HepG2 (cell line): ENCODE measurements around the gene MOV10L1. TPM values are rescaled to one million over a fixed set of nuclear protein-coding genes. Genes with fewer than 3 reads are reported as not detected.

ENCODE experiments used
- ATAC-seq: fragments of 200-7000 bp; cut with Tn5 transposase; 3 replicates; pipeline ENCODE4 v1.9.1; 2020; ENCODE audit warnings: mild to moderate bottlenecking, moderate library complexity
- BruUV-seq: library from RNA; stranded (reverse); fragments of 400-500 nt; replicated peaks from 2 replicates; lab custom pipeline; 2021; lab: Mats Ljungman, UMichigan
- CTCF ChIA-PET: fragments of 300-600 bp; formaldehyde crosslinking; extraction: SDS; loops from one replicate; lab custom pipeline; 2021; ENCODE audit warnings: low total read pairs, inconsistent platforms, low intra/inter-chr PET ratio; lab: Yijun Ruan, JAX
- POLR2A ChIA-PET: fragments of 350-600 bp; sonication (Branson Sonifier 250); formaldehyde crosslinking; loops from one replicate; lab custom pipeline; 2020; ENCODE audit warnings: antibody characterized with exemption, inconsistent platforms; lab: Yijun Ruan, JAX
- DNase-seq: peaks from one replicate; pipeline ENCODE4 v3.0.0-alpha.2; 2015; ENCODE audit warnings: low spot score
- FAIRE-seq: peaks from 3 replicates; lab custom pipeline; 2011; peaks lifted over from hg19 to GRCh38; lab: Jason Lieb, UNC
- H2AFZ ChIP-seq: one replicate; pipeline ENCODE4 v1.6.1; 2011; ENCODE audit warnings: low read length, inconsistent platforms
- H3K27ac ChIP-seq: fragments of 300-600 bp; 3 replicates; pipeline ENCODE4 v1.8.0; 2011; ENCODE audit warnings: mixed run types, mild to moderate bottlenecking, mixed read lengths, low read length, inconsistent platforms; ENCODE audit not compliant: insufficient read depth; ENCODE audit errors: extremely low read length
- H3K27me3 ChIP-seq, 2 experiments: fragments of 200-600 bp in 1 of 2; 2 replicates in 1 of 2; 3 replicates in 1 of 2; pipeline versions ENCODE4 v1.6.0 to v1.8.0; 2011; ENCODE audit warnings: low read length in 2 of 2, mild to moderate bottlenecking in 2 of 2, moderate library complexity in 2 of 2, inconsistent platforms in 1 of 2; ENCODE audit not compliant: insufficient read depth in 2 of 2, control insufficient read depth in 1 of 2
- H3K36me3 ChIP-seq, 2 experiments: fragments of 200-600 bp in 1 of 2; replicated peaks in 1 of 2; 2 replicates in 1 of 2; 3 replicates in 1 of 2; pipeline versions ENCODE4 v1.5.1 to v1.8.0; 2011; ENCODE audit warnings: low read length in 2 of 2, inconsistent platforms in 1 of 2; ENCODE audit not compliant: insufficient read depth in 2 of 2, control insufficient read depth in 1 of 2
- H3K4me1 ChIP-seq: 2 replicates; pipeline ENCODE4 v1.5.1; 2012; ENCODE audit warnings: low read length, inconsistent platforms; ENCODE audit not compliant: insufficient read depth
- H3K4me2 ChIP-seq: 2 replicates; pipeline ENCODE4 v1.6.0; 2011; ENCODE audit warnings: low read depth, low read length, inconsistent platforms
- H3K4me3 ChIP-seq, 3 experiments: fragments of 200-600 bp in 1 of 3; sonication (generic), shearing (Covaris generic) in 1 of 3; replicated peaks in 1 of 3; 2 replicates each; pipeline ENCODE4 v1.5.1; 2011 to 2016; ENCODE audit warnings: low read length in 3 of 3, inconsistent platforms in 2 of 3, low read depth in 2 of 3, mild to moderate bottlenecking in 2 of 3, control low read depth in 1 of 3, mixed read lengths in 1 of 3; ENCODE audit not compliant: insufficient read depth in 1 of 3
- H3K79me2 ChIP-seq: one replicate; pipeline ENCODE4 v1.6.1; 2011; ENCODE audit warnings: low read length, inconsistent platforms; ENCODE audit not compliant: insufficient read depth
- H3K9ac ChIP-seq: 2 replicates; pipeline ENCODE4 v1.6.0; 2011; ENCODE audit warnings: mild to moderate bottlenecking, low read depth, low read length, inconsistent platforms; ENCODE audit not compliant: insufficient read depth
- H3K9me3 ChIP-seq: 2 replicates; pipeline ENCODE4 v1.5.1; 2012; ENCODE audit warnings: mild to moderate bottlenecking, low read length
- H4K20me1 ChIP-seq: 2 replicates; pipeline ENCODE4 v1.6.0; 2011; ENCODE audit warnings: inconsistent platforms, mild to moderate bottlenecking, low read length, moderate library complexity; ENCODE audit not compliant: insufficient read depth
- CTCF ChIP-seq: sonication (generic); formaldehyde crosslinking; IDR thresholded peaks from 2 replicates; pipeline ENCODE4 v1.5.0; 2020; ENCODE audit warnings: mild to moderate bottlenecking, missing genetic modification reagents, moderate library complexity
- HOXA3 ChIP-seq: sonication (generic); formaldehyde crosslinking; IDR thresholded peaks from 2 replicates; pipeline ENCODE4 v1.5.0; 2020; ENCODE audit warnings: missing genetic modification reagents
- MTA3 ChIP-seq: sonication (generic); formaldehyde crosslinking; IDR thresholded peaks from 2 replicates; pipeline ENCODE4 v1.4.0; 2020; ENCODE audit warnings: missing genetic modification reagents
- MXD1 ChIP-seq: sonication (generic); formaldehyde crosslinking; IDR thresholded peaks from 2 replicates; pipeline ENCODE4 v1.4.0; 2020; ENCODE audit warnings: mild to moderate bottlenecking, missing genetic modification reagents
- NKX3-1 ChIP-seq: sonication (generic); formaldehyde crosslinking; IDR thresholded peaks from 2 replicates; pipeline ENCODE4 v1.5.0; 2020; ENCODE audit warnings: missing genetic modification reagents
- POGK ChIP-seq: sonication (generic); formaldehyde crosslinking; conservative IDR thresholded peaks from 2 replicates; pipeline ENCODE4 v1.8.0; 2022; ENCODE audit warnings: mild to moderate bottlenecking, moderate library complexity, missing genetic modification reagents
- POGZ ChIP-seq: sonication (generic); formaldehyde crosslinking; IDR thresholded peaks from 2 replicates; pipeline ENCODE4 v1.4.0; 2020; ENCODE audit warnings: mild to moderate bottlenecking, missing genetic modification reagents
- RFXAP ChIP-seq: sonication (generic); formaldehyde crosslinking; IDR thresholded peaks from 2 replicates; pipeline ENCODE4 v1.4.0; 2020; ENCODE audit warnings: missing genetic modification reagents, borderline replicate concordance
- ZBTB33 ChIP-seq: sonication (generic); formaldehyde crosslinking; IDR thresholded peaks from 2 replicates; pipeline ENCODE4 v1.4.0; 2020; ENCODE audit warnings: missing genetic modification reagents
- ZBTB38 ChIP-seq: sonication (generic); formaldehyde crosslinking; IDR thresholded peaks from 2 replicates; pipeline ENCODE4 v1.5.1; 2020; ENCODE audit warnings: mild to moderate bottlenecking, missing genetic modification reagents
- ZC3H13 ChIP-seq: sonication (generic); formaldehyde crosslinking; IDR thresholded peaks from 2 replicates; pipeline ENCODE4 v1.8.1; 2023; ENCODE audit warnings: mild to moderate bottlenecking, missing genetic modification reagents, moderate library complexity
- ZNF124 ChIP-seq: sonication (generic); formaldehyde crosslinking; IDR thresholded peaks from 2 replicates; pipeline ENCODE4 v1.4.0; 2020; ENCODE audit warnings: missing genetic modification reagents
- ZNF232 ChIP-seq: sonication (generic); formaldehyde crosslinking; IDR thresholded peaks from 2 replicates; pipeline ENCODE4 v1.4.0; 2020; ENCODE audit warnings: missing genetic modification reagents, borderline replicate concordance
- ZNF768 ChIP-seq: sonication (generic); formaldehyde crosslinking; IDR thresholded peaks from 2 replicates; pipeline ENCODE4 v1.4.0; 2020; ENCODE audit warnings: missing genetic modification reagents
- ZNF792 ChIP-seq: IDR thresholded peaks from 2 replicates; pipeline ENCODE4 v1.6.1; 2016
- ZSCAN25 ChIP-seq: sonication (generic); formaldehyde crosslinking; IDR thresholded peaks from 2 replicates; pipeline ENCODE4 v1.8.0; 2022; ENCODE audit warnings: mild to moderate bottlenecking, missing genetic modification reagents
- WGBS: methylation state at CpG from one replicate; pipeline ENCODE4 v1.1.6; 2017; ENCODE audit warnings: low lambda C conversion rate; 5-methylcytosine and 5-hydroxymethylcytosine counted together
- in situ Hi-C: cut with HindIII; loops from 2 replicates; pipeline ENCODE4 v1.10.0; 2017; ENCODE audit warnings: low pct_unique_long_range_greater_than_20kb; ENCODE audit not compliant: extremely low pct_ligation_motif_present
- intact Hi-C: fragments of 100-400 bp; cut with micrococcal nuclease; formaldehyde crosslinking; loops from one replicate; pipeline ENCODE4 v1.10.0; 2022; ENCODE audit not compliant: unreplicated experiment
- polyA plus RNA-seq, 8 experiments: library from polyadenylated mRNA; depleted of rRNA in 3 of 8; stranded (reverse) in 7 of 8; unstranded in 1 of 8; fragments of >200 nt; fragmentation: Illumina TruSeq in 4 of 8; extraction: Trizol in 4 of 8; gene quantifications; 2 replicates each; pipeline versions ENCODE4 v1.2.1 to v1.2.3, GENCODE V29; 2011 to 2016; ENCODE audit warnings: low read depth in 4 of 8, missing spikeins in 1 of 8, mixed read lengths in 1 of 8; ENCODE audit not compliant: insufficient read depth in 1 of 8
- total RNA-seq, 5 experiments: library from RNA; depleted of rRNA; stranded (reverse); fragments of >200 nt; fragmentation: Illumina TruSeq; extraction: Trizol; gene quantifications; 2 replicates each; pipeline ENCODE4 v1.2.3, GENCODE V29; 2016; ENCODE audit warnings: low read depth in 1 of 5

Gene MOV10L1
- total and polyA plus RNA-seq, 2 of the 13 experiments (the other 11 are each of a cell fraction or from before 2014, with no cell fraction given) = 0.11 to 0.12 TPM

GRCh38 chr22:50170453-50171318 lies 80.9 kb downstream of the MOV10L1 start, which contains the start of gene PANX2:
Gene PANX2, plus strand, starts transcription at chr22:50170731. Its CDS starts 0 bp downstream, at chr22:50170731.
- Histone ChIP-seq H3K27ac (peak within 1 kb of the TSS; percentile 45), H3K9ac (peak within 1 kb of the TSS; percentile 55), H3K4me3 (peak within 1 kb of the TSS; percentile 47 to 64 (median 49); a peak in 4 of 6 replicates), H3K79me2 (no peaks in the 10 kb centered on the region), H3K4me2 (peak within 1 kb of the TSS; percentile 66), H3K9me3 (no peaks in the 10 kb centered on the region), H3K27me3 (peaks cover 0 to 11% of the 10 kb centered on the region in 2 experiments; a peak in 2 of 5 replicates), H3K36me3 (no peaks in the 10 kb centered on the region), H3K4me1 (peaks cover 19% of the 10 kb centered on the region), H4K20me1 (no peaks in the 10 kb centered on the region), H2AFZ (no peak within 1 kb of the TSS)
- intact Hi-C loops (no loop called here), in situ Hi-C loops (no loop called here)
- 73% methylated on average over 68 of the region's 105 CpGs for WGBS
- no peak for DNase-seq
- FAIRE-seq = no peak
- CTCF ChIA-PET = no interaction called here
- BruUV-seq = no TSS peak
- no peak for ATAC-seq
- TF ChIP-seq CTCF (CRISPR knock-in tag) (no peak), POGZ (CRISPR knock-in tag) (no peak), NKX3-1 (CRISPR knock-in tag) (no peak), ZNF124 (CRISPR knock-in tag) (no peak), ZSCAN25 (CRISPR knock-in tag) (no peak), MXD1 (no peak), ZBTB33 (0 out of 2 replicates have a peak, but pooled peaks have one; percentile 13), POGK (CRISPR knock-in tag) (no peak), ZNF232 (CRISPR knock-in tag) (no peak), MTA3 (CRISPR knock-in tag) (no peak), RFXAP (CRISPR knock-in tag) (no peak), HOXA3 (CRISPR knock-in tag) (0 out of 2 replicates have a peak, but pooled peaks have one; percentile 7), ZNF792 (no peak), ZC3H13 (no peak), ZBTB38 (CRISPR knock-in tag) (peak; percentile 37; the same call in 1 of the 2 replicates), ZNF768 (no peak)
- POLR2A ChIA-PET = interaction anchor here (1.2 kb wide), 1 partner anchor 16 kb away, joined by 3 read pairs; no protein-coding TSS in a partner anchor
